Naive thymus-derived CD4-positive, alpha-beta T cell (primary cell): ENCODE measurements around the gene VWDE. TPM values are rescaled to one million over a fixed set of nuclear protein-coding genes. Genes with fewer than 3 reads are reported as not detected.

Experiments used
- ATAC-seq: fragments of 150-1000 bp; cut with Tn5 transposase; 2 replicates; pipeline ENCODE4 v1.10.0; 2021; ENCODE audit warnings: mild to moderate bottlenecking, moderate library complexity
- CTCF ChIA-PET: fragments of 350-600 bp; sonication (Branson Sonifier 250); formaldehyde crosslinking; loops from one replicate; lab custom pipeline; 2021; ENCODE audit warnings: antibody characterized with exemption; lab: Charles Lee
- POLR2A ChIA-PET: fragments of 350-600 bp; sonication (Branson Sonifier 250); formaldehyde crosslinking; loops from one replicate; lab custom pipeline; 2021; ENCODE audit warnings: antibody characterized with exemption, inconsistent platforms; lab: Charles Lee
- DNase-seq, 9 donors: peaks; one replicate each; pipeline versions ENCODE4 v3.0.0 to v3.0.0-alpha.2; 2020 to 2022; ENCODE audit warnings: mixed read lengths in 1 of 9
- H3K27ac ChIP-seq: one replicate; pipeline ENCODE4 v1.7.0; 2013; ENCODE audit warnings: mild to moderate bottlenecking, low read depth, low read length, moderate library complexity
- H3K27me3 ChIP-seq, 2 donors: one replicate each; pipeline ENCODE4 v1.7.0; 2013; ENCODE audit warnings: low read length in 2 of 2, mild to moderate bottlenecking in 2 of 2, moderate library complexity in 2 of 2; ENCODE audit not compliant: control insufficient read depth in 2 of 2, insufficient read depth in 2 of 2
- H3K36me3 ChIP-seq, 3 experiments: 1 replicate in 2 of 3; 2 replicates in 1 of 3; pipeline ENCODE4 v1.7.0; 2013; ENCODE audit warnings: low read length in 3 of 3, mild to moderate bottlenecking in 3 of 3, moderate library complexity in 1 of 3; ENCODE audit not compliant: insufficient read depth in 3 of 3, control insufficient read depth in 2 of 3
- H3K4me1 ChIP-seq, 2 donors: one replicate each; pipeline ENCODE4 v1.7.0; 2013; ENCODE audit warnings: low read length in 2 of 2, mild to moderate bottlenecking in 2 of 2, moderate library complexity in 1 of 2; ENCODE audit not compliant: control insufficient read depth in 2 of 2, insufficient read depth in 2 of 2
- H3K4me3 ChIP-seq: 2 replicates; pipeline ENCODE4 v1.7.0; 2013; ENCODE audit warnings: mild to moderate bottlenecking, low read length
- H3K9me3 ChIP-seq, 3 experiments: 1 replicate in 2 of 3; 2 replicates in 1 of 3; pipeline ENCODE4 v1.7.0; 2013; ENCODE audit warnings: low read length in 3 of 3; ENCODE audit not compliant: control insufficient read depth in 2 of 3
- H3K27ac Mint-ChIP-seq, 9 donors: one replicate each; pipeline ENCODE4 v1.8.0; 2020 to 2022; ENCODE audit warnings: mixed read lengths in 9 of 9, mild to moderate bottlenecking in 8 of 9, moderate library complexity in 5 of 9, inconsistent platforms in 2 of 9
- H3K27me3 Mint-ChIP-seq, 5 donors: one replicate each; pipeline ENCODE4 v1.8.0; 2021 to 2022; ENCODE audit warnings: mixed read lengths in 5 of 5, mild to moderate bottlenecking in 1 of 5
- H3K36me3 Mint-ChIP-seq, 5 donors: one replicate each; pipeline ENCODE4 v1.8.0; 2020 to 2022; ENCODE audit warnings: mixed read lengths in 5 of 5, mild to moderate bottlenecking in 3 of 5, inconsistent platforms in 1 of 5
- H3K4me1 Mint-ChIP-seq, 7 donors: one replicate each; pipeline ENCODE4 v1.8.0; 2020 to 2022; ENCODE audit warnings: mixed read lengths in 7 of 7, mild to moderate bottlenecking in 3 of 7, inconsistent platforms in 1 of 7
- H3K4me3 Mint-ChIP-seq, 10 donors: one replicate each; pipeline ENCODE4 v1.8.0; 2020 to 2022; ENCODE audit warnings: mild to moderate bottlenecking in 10 of 10, mixed read lengths in 10 of 10, moderate library complexity in 6 of 10, inconsistent platforms in 2 of 10
- H3K9me3 Mint-ChIP-seq, 11 donors: one replicate each; pipeline ENCODE4 v1.8.0; 2020 to 2022; ENCODE audit warnings: mixed read lengths in 11 of 11, mild to moderate bottlenecking in 4 of 11, inconsistent platforms in 1 of 11, moderate library complexity in 1 of 11
- intact Hi-C, 2 donors: fragments of 100-400 bp; cut with micrococcal nuclease; formaldehyde crosslinking; loops; one replicate each; pipeline ENCODE4 v1.15.1; 2023
- polyA plus RNA-seq, 2 donors: library from polyadenylated mRNA; unstranded; fragments of 300-500 nt; fragmentation: Illumina TruSeq; gene quantifications; one replicate each; pipeline ENCODE4 v1.2.3, GENCODE V29; 2021
- total RNA-seq, 6 experiments: library from RNA in 5 of 6; stranded (reverse) in 5 of 6; gene quantifications; 1 replicate in 5 of 6; 2 replicates in 1 of 6; pipeline ENCODE4 v1.2.3 and lab custom pipeline; 2021 to 2026

Gene VWDE
- total and polyA plus RNA-seq, 7 experiments from 2014 or later, result 0.13 to 4.9 (median 2.9) TPM

DNA sequence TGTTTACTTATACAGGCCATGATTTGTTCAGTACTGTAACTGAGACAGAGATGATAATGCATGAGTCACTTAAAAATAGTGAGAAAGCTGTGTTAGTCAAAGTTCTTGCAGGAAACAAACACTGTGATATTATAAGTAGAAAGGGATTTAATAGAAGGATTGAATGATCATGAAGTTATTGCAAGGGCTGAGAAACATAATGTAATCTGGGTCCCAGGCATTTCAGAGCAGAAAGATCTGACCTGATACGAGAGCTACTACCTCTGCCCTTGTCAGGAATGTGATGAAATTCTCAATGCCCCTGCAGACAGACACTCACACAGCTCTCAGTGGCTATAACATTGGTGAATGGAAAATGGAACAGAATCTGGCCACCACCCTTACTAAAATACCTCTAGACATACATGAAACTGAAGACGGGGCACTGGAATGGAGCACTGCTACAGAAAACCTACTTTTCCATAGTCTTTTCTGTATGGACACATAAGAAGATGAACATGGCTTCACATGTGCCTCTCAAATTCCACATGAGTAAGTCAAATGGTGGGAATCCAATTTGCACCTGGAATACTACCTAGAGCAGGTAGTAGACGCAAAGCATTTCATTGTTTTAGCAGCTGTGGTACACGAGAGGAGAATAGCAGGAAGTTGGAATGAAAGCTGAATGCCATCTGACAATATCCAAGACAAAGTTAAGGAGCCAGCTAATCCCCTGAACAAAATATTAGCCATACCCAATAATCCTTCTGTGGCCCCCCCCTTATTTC lies 19.1 kb upstream of the VWDE start:
- no peaks in the 10 kb centered on the region for H3K9me3 ChIP-seq
- peaks cover 3 to 15% (median 10%) of the 10 kb centered on the region in 5 donors for H3K27me3 Mint-ChIP-seq
- no peak overlapping the region for H3K27ac Mint-ChIP-seq
- peaks cover 0 to 9% (median 2%) of the 10 kb centered on the region in 11 donors for H3K9me3 Mint-ChIP-seq
- no peaks in the 10 kb centered on the region for H3K4me1 Mint-ChIP-seq
- intact Hi-C loops, result no loop called here
- H3K36me3 Mint-ChIP-seq, result no peaks in the 10 kb centered on the region
- DNase-seq, result no peak
- ATAC-seq, result no peak
- ChIA-PET CTCF (no interaction called here), POLR2A (interaction anchor here (0.6 kb wide), 1 partner anchor 311 kb away, joined by 3 read pairs; no protein-coding TSS in a partner anchor)
- no peak overlapping the region for H3K4me3 Mint-ChIP-seq
- H3K4me1 ChIP-seq, result no peaks in the 10 kb centered on the region
- no peak overlapping the region for H3K4me3 ChIP-seq
- no peak overlapping the region for H3K27ac ChIP-seq
- H3K27me3 ChIP-seq, result no peaks in the 10 kb centered on the region
- no peaks in the 10 kb centered on the region for H3K36me3 ChIP-seq

- Mint-ChIP-seq H3K36me3 (peaks cover 0 to under 1% (median 0%) of the 10 kb centered on the region in 5 donors), H3K27me3 (peaks cover 0 to 9% (median 3%) of the 10 kb centered on the region in 5 donors), H3K9me3 (peaks cover 0 to 1% (median 0%) of the 10 kb centered on the region in 11 donors), H3K4me3 (no peak overlapping the region), H3K27ac (no peak overlapping the region), H3K4me1 (no peaks in the 10 kb centered on the region)
- ChIA-PET CTCF (interaction anchor here (0.6 kb wide), 1 partner anchor 242 kb away, joined by 3 read pairs; no protein-coding TSS in a partner anchor), POLR2A (no interaction called here)
- Histone ChIP-seq H3K27ac (no peak overlapping the region), H3K4me1 (no peaks in the 10 kb centered on the region), H3K27me3 (no peaks in the 10 kb centered on the region), H3K36me3 (no peaks in the 10 kb centered on the region), H3K4me3 (no peak overlapping the region), H3K9me3 (no peaks in the 10 kb centered on the region)
- intact Hi-C loops, result no loop called here
- ATAC-seq (no peak), DNase-seq (no peak)
These were observed 14.8 kb upstream of the VWDE start for GRCh38 chr7:12418452-12418851.

GRCh38 chr7:12415072-12415471 lies 11.4 kb upstream of the VWDE start:
- CTCF ChIA-PET, result no interaction called here
- POLR2A ChIA-PET, result no interaction called here
- DNase-seq (no peak), ATAC-seq (no peak)
- peaks cover 0 to 5% (median 0%) of the 10 kb centered on the region in 5 donors for H3K36me3 Mint-ChIP-seq
- Histone ChIP-seq H3K27me3 (no peaks in the 10 kb centered on the region), H3K4me1 (no peaks in the 10 kb centered on the region), H3K36me3 (no peaks in the 10 kb centered on the region), H3K9me3 (no peaks in the 10 kb centered on the region), H3K4me3 (no peak overlapping the region), H3K27ac (no peak overlapping the region)
- no peak overlapping the region for H3K27ac Mint-ChIP-seq
- intact Hi-C loops, result no loop called here
- H3K9me3 Mint-ChIP-seq, result peaks cover 0 to 12% (median 3%) of the 10 kb centered on the region in 11 donors
- peaks cover 0 to 15% (median 0%) of the 10 kb centered on the region in 5 donors for H3K27me3 Mint-ChIP-seq
- no peaks in the 10 kb centered on the region for H3K4me1 Mint-ChIP-seq
- no peak overlapping the region for H3K4me3 Mint-ChIP-seq

- ChIA-PET POLR2A (no interaction called here), CTCF (no interaction called here)
- no peaks in the 10 kb centered on the region for H3K27me3 ChIP-seq
- no peaks in the 10 kb centered on the region for H3K9me3 ChIP-seq
- intact Hi-C loops, result no loop called here
- no peak overlapping the region for H3K4me3 Mint-ChIP-seq
- no peaks in the 10 kb centered on the region for H3K4me1 ChIP-seq
- peaks cover 0 to 7% (median 0%) of the 10 kb centered on the region in 5 donors for H3K36me3 Mint-ChIP-seq
- ATAC-seq, result no peak
- no peak overlapping the region for H3K4me3 ChIP-seq
- H3K27me3 Mint-ChIP-seq, result peaks cover 0 to 17% (median 2%) of the 10 kb centered on the region in 5 donors
- no peak overlapping the region for H3K27ac Mint-ChIP-seq
- H3K36me3 ChIP-seq, result no peaks in the 10 kb centered on the region
- H3K9me3 Mint-ChIP-seq, result peaks cover 0 to 12% (median 4%) of the 10 kb centered on the region in 11 donors
- H3K27ac ChIP-seq, result no peak overlapping the region
- no peaks in the 10 kb centered on the region for H3K4me1 Mint-ChIP-seq
- no peak for DNase-seq
These were observed 8.7 kb upstream of the VWDE start for GRCh38 chr7:12412407-12412806.

GRCh38 chr7:12410523-12410922 lies 6.9 kb upstream of the VWDE start:
- H3K4me1 ChIP-seq, result no peaks in the 10 kb centered on the region
- Mint-ChIP-seq H3K27me3 (peaks cover 0 to 10% (median 0%) of the 10 kb centered on the region in 5 donors), H3K36me3 (peaks cover 0 to 10% (median 0%) of the 10 kb centered on the region in 5 donors), H3K27ac (no peak overlapping the region), H3K9me3 (peaks cover 0 to 12% (median 5%) of the 10 kb centered on the region in 11 donors), H3K4me3 (no peak overlapping the region), H3K4me1 (no peaks in the 10 kb centered on the region)
- ATAC-seq (no peak), DNase-seq (no peak)
- intact Hi-C loops, result no loop called here
- POLR2A ChIA-PET, result no interaction called here
- no peaks in the 10 kb centered on the region for H3K36me3 ChIP-seq
- no peaks in the 10 kb centered on the region for H3K27me3 ChIP-seq
- no peak overlapping the region for H3K27ac ChIP-seq
- H3K9me3 ChIP-seq, result no peaks in the 10 kb centered on the region
- no peak overlapping the region for H3K4me3 ChIP-seq
- CTCF ChIA-PET, result no interaction called here

DNA sequence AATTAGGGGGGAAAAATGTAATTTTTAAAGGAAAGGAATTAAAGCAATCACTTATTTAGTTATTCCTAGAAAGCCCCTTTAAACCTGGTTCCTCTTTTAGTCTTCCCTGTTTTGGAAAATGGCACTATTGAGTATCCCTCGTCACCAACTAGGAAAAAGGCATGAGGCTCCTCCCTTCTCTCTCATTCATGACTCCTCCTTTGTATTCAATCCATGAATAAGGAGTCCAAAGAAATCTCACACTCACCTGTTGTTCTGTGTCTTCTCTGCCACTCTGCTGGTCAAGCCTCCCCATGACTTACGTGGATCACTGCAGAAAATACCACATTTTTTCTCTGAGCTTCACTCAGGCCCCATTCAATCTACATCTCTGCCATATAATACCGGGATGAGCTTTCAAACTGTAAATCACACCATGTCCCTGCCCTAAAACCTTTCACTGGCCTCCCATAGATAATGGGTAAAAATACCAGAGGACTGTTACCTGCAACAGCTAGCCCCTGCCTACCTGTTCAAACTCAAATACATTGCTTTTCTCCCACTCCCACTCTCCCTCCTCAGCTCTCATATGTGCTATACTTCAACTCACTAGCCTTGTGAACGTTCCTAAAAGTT lies 5.5 kb upstream of the VWDE start:
- Histone ChIP-seq H3K27me3 (no peaks in the 10 kb centered on the region), H3K4me3 (no peak overlapping the region), H3K9me3 (no peaks in the 10 kb centered on the region), H3K4me1 (no peaks in the 10 kb centered on the region), H3K27ac (no peak overlapping the region), H3K36me3 (no peaks in the 10 kb centered on the region)
- Mint-ChIP-seq H3K9me3 (peaks cover 0 to 12% (median 5%) of the 10 kb centered on the region in 11 donors), H3K27me3 (peaks cover 0 to 14% (median 0%) of the 10 kb centered on the region in 5 donors), H3K27ac (no peak overlapping the region), H3K4me3 (no peak overlapping the region), H3K36me3 (peaks cover 0 to 10% (median 0%) of the 10 kb centered on the region in 5 donors), H3K4me1 (peaks cover 0 to 5% (median 3%) of the 10 kb centered on the region in 7 donors)
- ATAC-seq, result no peak
- CTCF ChIA-PET, result interaction anchor here (0.7 to 1.1 kb wide), 2 partner anchors 49 to 50 kb away, joined by 3 read pairs; no protein-coding TSS in a partner anchor
- intact Hi-C loops, result no loop called here
- POLR2A ChIA-PET, result interaction anchor here (0.6 kb wide), 1 partner anchor 188 kb away, joined by 3 read pairs; no protein-coding TSS in a partner anchor
- no peak for DNase-seq
